AG09319 (cell line): ENCODE measurements around the gene HOXC4.

Experiments
- DNase-seq: peaks from one replicate; pipeline ENCODE4 v3.0.0-alpha.2; 2010; ENCODE audit warnings: low read depth; ENCODE audit errors: extremely low read depth
- CTCF ChIP-seq: IDR thresholded peaks from 2 replicates; pipeline ENCODE4 v1.5.1; 2011; ENCODE audit warnings: low read depth, mild to moderate bottlenecking, inconsistent platforms, low read length, moderate library complexity

The HOXC4 gene

GRCh38 chr12:54011665-54012532, 41.7 kb upstream of the HOXC4 start:
- DNase-seq, result no peak
- TF ChIP-seq CTCF, result no peak

DNA sequence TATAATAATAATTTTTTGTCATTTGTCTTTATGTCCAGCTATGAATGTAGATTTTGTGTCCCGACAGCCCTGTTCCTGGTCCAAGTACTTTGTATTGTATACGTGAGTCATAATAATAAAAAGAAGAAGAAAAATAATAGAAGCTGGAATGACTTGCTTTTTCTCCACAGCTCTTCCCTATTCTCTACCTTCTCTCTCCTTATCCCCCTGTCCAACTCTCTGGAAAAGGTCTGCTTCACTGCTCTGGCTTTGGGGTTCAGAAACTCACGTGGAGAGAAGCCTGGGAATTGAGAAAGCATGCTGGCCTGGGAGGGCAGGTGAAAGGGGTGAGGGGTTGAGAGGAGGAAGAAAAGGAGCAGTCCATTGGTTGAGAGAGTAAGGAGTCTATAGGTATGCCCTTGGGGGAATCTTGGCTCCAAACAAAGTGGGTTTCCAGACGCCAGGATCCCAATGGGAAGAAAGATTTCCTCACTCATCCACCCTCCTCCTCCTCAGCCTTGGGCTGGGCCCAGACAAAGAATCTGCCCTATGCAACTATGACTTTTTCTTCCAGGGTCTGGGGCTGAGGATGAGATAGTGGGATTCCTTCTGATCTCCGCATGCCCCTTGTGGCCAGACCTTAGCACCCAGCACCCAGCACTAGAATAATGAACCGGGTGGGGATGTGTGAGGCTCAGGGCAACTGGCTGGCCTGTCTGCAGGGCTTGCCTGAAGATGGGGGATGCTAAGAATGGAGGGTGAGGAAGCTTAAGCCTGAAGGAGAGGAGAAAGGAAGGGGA, 40.8 kb upstream of the HOXC4 start:
- TF ChIP-seq CTCF, result no peak
- DNase-seq, result no peak

- no peak for TF ChIP-seq CTCF
- DNase-seq, result no peak
Measured at GRCh38 chr12:54014377-54015017, 39.1 kb upstream of the HOXC4 start.

DNA sequence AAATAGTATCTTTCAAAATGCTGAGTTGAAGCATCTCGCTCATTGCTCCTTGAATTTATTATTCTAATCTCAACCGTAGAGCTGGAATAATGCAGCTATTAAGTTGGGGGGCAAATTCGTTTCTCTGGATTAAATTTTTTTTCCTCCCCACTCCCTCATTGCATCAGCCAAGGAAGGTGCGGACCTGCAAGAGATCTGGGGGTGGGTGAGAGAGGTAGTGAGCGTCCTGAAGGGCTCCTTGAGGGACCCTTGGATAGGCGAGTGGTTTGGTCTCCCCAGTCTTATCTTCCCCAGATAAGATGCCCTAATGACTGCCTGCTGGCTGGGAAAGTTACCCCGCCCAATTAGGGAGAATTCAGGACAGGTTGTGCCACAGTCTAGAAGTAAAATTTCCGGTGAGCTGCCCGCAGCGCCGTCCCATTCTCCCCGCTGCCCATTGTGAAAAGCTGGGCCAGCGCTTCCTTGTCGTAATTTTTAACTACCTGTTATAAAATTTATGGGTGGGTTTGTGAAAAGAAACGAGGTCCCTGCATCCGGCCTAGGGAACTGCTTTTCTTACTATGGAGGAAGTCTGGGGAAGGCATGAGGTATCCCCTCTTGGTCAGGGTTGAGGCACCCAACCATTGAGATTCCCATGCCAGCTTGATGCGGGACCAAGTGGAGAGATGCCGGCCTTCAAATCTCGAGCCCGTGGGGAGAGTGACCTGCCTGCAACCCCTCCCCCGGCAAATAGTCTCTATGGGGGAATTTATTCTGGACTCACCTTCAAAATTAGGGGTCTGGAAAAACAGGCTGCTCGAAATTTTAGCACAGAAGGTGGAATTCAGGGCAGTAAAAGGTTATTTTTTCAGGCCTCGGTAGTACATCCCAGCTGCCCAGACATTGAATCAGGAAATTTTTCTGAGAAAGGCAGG, 38.4 kb upstream of the HOXC4 start:
- DNase-seq, result no peak
- TF ChIP-seq CTCF, result no peak

- DNase-seq, result no peak
- TF ChIP-seq CTCF, result no peak
Measured at GRCh38 chr12:54016051-54016450, 37.6 kb upstream of the HOXC4 start.

DNA sequence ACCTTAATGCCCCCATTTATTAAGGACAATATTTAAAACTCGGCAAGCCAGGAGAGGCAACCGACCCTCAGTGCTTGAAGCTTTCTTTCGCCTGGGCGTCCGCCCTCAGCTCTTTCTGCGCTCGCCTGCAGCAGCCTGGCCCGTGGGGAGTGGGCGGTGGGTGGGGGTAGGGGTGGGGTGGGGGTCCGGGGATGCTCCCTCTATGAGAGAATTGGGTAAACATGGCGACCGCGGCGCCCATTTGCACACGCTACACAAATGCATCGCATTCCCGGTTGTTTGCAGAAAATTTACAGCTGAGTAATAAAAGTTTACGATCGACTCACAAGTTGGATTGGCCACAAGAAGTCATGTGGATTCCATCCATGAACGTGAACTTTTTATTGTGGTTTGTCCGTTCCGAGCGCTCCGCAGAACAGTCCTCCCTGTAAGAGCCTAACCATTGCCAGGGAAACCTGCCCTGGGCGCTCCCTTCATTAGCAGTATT, 37.1 kb upstream of the HOXC4 start:
- no peak for TF ChIP-seq CTCF
- DNase-seq, result no peak
